Calu3 (cell line): ENCODE measurements around the gene NREP. TPM values are rescaled to one million over a fixed set of nuclear protein-coding genes. Genes with fewer than 3 reads are reported as not detected.

Experiments
- BruUV-seq: library from RNA; stranded (reverse); fragments of 400-500 nt; replicated peaks from 2 replicates; lab custom pipeline; 2021; lab: Mats Ljungman, UMichigan
- CTCF ChIA-PET: fragments of 300-600 bp; sonication (Branson Sonifier 250); formaldehyde crosslinking; loops from one replicate; lab custom pipeline; 2022; ENCODE audit warnings: antibody characterized with exemption; lab: Charles Lee
- DNase-seq: peaks from one replicate; pipeline ENCODE4 v3.0.0; 2022
- H3K27ac Mint-ChIP-seq: one replicate; pipeline ENCODE4 v1.8.0; 2022; ENCODE audit warnings: mixed read lengths; ENCODE audit not compliant: unreplicated experiment
- H3K27me3 Mint-ChIP-seq: one replicate; pipeline ENCODE4 v1.8.0; 2022; ENCODE audit warnings: mixed read lengths; ENCODE audit not compliant: unreplicated experiment
- H3K36me3 Mint-ChIP-seq: one replicate; pipeline ENCODE4 v1.8.0; 2022; ENCODE audit warnings: mild to moderate bottlenecking, moderate library complexity, mixed read lengths; ENCODE audit not compliant: insufficient read depth, unreplicated experiment
- H3K4me1 Mint-ChIP-seq: one replicate; pipeline ENCODE4 v1.8.0; 2022; ENCODE audit warnings: mild to moderate bottlenecking, low read depth, mixed read lengths; ENCODE audit not compliant: unreplicated experiment
- H3K4me3 Mint-ChIP-seq: one replicate; pipeline ENCODE4 v1.8.0; 2022; ENCODE audit warnings: mild to moderate bottlenecking, low read depth, moderate library complexity, mixed read lengths; ENCODE audit not compliant: unreplicated experiment
- H3K9me3 Mint-ChIP-seq: one replicate; pipeline ENCODE4 v1.8.0; 2022; ENCODE audit warnings: low read depth, mixed read lengths; ENCODE audit not compliant: unreplicated experiment
- intact Hi-C: fragments of 100-400 bp; cut with micrococcal nuclease; formaldehyde crosslinking; loops from one replicate; pipeline ENCODE4 v1.10.0; 2022; ENCODE audit not compliant: unreplicated experiment
- total RNA-seq: library from RNA; stranded (reverse); gene quantifications from 2 replicates; pipeline ENCODE4 v1.2.3, GENCODE V29; 2022
- TF ChIP-seq, protein P1 (sequence below): fragments of 200-600 bp; IDR thresholded peaks from one replicate; pipeline ENCODE4 v1.8.0; 2022; ENCODE audit warnings: antibody characterized with exemption; ENCODE audit not compliant: unreplicated experiment

The NREP gene
- total RNA-seq, 1 experiment from 2014 or later, result 24.6 TPM

DNA sequence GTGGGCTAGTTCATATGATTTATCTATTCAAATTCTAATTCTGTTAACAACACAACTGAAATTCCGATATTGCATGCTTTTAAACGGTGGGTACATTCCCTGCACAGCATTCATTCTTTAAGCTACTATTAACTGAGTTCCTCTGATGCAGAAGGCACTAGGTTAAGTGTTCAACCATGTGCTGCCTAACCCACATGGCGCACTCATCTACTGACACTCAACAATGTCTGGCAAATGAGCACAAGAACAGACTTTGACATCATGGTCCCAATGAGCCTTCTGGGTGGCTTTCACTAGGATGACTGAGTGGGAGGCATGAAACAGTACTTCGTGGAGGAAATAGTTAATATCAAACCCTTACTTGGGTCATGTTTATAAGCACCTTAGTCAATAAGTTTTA is 10.2 kb downstream of the NREP start:
- Mint-ChIP-seq H3K9me3 (no peaks in the 10 kb centered on the region), H3K4me3 (no peak overlapping the region), H3K4me1 (peaks cover 23% of the 10 kb centered on the region), H3K36me3 (no peaks in the 10 kb centered on the region), H3K27me3 (no peaks in the 10 kb centered on the region), H3K27ac (no peak overlapping the region)
- CTCF ChIA-PET, result interaction anchor here (1.0 kb wide), 1 partner anchor 29 kb away, joined by 3 read pairs; no protein-coding TSS in a partner anchor
- no TSS peak for BruUV-seq
- DNase-seq, result no peak
- TF ChIP-seq, protein P1, sequence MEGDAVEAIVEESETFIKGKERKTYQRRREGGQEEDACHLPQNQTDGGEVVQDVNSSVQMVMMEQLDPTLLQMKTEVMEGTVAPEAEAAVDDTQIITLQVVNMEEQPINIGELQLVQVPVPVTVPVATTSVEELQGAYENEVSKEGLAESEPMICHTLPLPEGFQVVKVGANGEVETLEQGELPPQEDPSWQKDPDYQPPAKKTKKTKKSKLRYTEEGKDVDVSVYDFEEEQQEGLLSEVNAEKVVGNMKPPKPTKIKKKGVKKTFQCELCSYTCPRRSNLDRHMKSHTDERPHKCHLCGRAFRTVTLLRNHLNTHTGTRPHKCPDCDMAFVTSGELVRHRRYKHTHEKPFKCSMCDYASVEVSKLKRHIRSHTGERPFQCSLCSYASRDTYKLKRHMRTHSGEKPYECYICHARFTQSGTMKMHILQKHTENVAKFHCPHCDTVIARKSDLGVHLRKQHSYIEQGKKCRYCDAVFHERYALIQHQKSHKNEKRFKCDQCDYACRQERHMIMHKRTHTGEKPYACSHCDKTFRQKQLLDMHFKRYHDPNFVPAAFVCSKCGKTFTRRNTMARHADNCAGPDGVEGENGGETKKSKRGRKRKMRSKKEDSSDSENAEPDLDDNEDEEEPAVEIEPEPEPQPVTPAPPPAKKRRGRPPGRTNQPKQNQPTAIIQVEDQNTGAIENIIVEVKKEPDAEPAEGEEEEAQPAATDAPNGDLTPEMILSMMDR, result no peak
- intact Hi-C loops, result no loop called here

DNA sequence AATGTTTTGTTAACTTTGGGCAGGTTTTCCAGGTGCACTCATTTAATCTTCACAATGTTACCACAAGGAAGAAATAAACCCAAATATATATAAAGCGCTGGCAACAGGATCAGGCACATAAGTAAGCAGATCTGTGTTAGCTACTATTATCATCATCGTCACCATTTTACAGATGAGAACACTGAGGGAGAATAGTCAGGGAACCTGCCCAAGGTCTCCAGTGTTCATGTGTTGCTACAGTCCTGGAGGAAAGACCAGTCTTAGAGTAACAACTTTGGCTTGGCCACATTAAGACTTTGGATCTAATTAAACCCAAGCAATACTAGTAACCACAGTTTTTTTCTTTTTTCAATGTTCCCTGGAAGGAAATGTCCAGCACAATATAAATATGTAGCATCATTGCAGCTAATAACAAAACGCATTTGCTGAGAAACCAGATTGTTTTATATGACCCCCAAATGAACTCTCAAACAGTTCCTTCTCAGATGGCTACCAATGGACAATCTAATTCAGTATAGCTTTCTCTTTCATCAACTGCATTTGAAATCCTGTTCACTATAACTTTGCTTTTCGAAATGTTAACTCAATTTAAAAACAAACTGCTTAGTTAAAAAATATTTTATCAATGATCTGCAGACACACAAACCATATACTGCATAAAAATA is 11.8 kb downstream of the NREP start:
- BruUV-seq, result no TSS peak
- Mint-ChIP-seq H3K27ac (no peak overlapping the region), H3K36me3 (no peaks in the 10 kb centered on the region), H3K9me3 (no peaks in the 10 kb centered on the region), H3K4me1 (peaks cover 24% of the 10 kb centered on the region), H3K4me3 (no peak overlapping the region), H3K27me3 (no peaks in the 10 kb centered on the region)
- intact Hi-C loops, result no loop called here
- DNase-seq, result no peak
- TF ChIP-seq, protein P1, result no peak
- CTCF ChIA-PET, result interaction anchor here (0.5 kb wide), 1 partner anchor 55 kb away, joined by 3 read pairs; no protein-coding TSS in a partner anchor

DNA sequence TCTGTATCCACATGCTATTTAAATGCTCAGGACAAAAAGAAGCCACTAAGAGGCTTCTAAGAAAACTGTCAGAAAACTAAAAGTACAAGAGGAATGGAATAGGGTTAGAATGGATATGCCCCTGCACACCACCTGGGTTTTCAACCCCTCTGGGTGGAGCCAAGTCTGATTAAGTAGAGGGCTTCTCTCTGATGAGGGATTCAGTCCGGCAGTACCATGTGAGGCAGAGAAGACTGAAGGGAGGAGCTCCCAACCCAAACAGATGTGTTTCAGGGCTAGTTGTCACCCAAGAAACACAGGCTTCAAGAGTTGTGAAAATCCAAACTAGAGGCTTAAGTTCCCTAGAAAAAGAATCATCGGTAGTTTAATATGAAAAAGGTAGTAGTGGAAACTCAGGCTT is 12.5 kb downstream of the NREP start:
- H3K4me3 Mint-ChIP-seq, result no peak overlapping the region
- peaks cover 24% of the 10 kb centered on the region for H3K4me1 Mint-ChIP-seq
- no peak overlapping the region for H3K27ac Mint-ChIP-seq
- DNase-seq, result no peak
- BruUV-seq, result no TSS peak
- H3K27me3 Mint-ChIP-seq, result no peaks in the 10 kb centered on the region
- TF ChIP-seq, protein P1, result no peak
- H3K9me3 Mint-ChIP-seq, result no peaks in the 10 kb centered on the region
- CTCF ChIA-PET, result interaction anchor here (0.5 kb wide), 1 partner anchor 56 kb away, joined by 3 read pairs; no protein-coding TSS in a partner anchor
- H3K36me3 Mint-ChIP-seq, result no peaks in the 10 kb centered on the region
- intact Hi-C loops, result no loop called here

DNA sequence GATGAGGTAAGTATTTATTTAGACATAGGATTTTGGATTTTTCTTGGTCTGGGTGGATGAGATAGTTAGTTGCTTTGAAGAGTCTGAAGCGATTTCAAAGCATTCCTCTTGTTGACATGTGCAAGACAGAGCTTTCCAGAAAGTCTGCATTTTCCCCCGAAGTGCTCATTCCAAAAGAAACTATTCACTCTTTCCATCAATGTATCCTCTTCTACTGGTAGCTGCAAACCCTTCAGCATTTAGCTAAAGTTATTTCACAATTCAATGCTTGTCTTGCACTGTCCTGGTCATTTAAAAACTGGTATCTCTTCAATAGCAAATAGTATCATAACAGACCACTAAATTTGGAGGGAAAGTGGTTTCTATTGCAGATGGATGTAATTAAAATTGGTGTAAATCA is 13.0 kb downstream of the NREP start:
- no peaks in the 10 kb centered on the region for H3K9me3 Mint-ChIP-seq
- BruUV-seq, result no TSS peak
- CTCF ChIA-PET, result no interaction called here
- no peaks in the 10 kb centered on the region for H3K36me3 Mint-ChIP-seq
- no peaks in the 10 kb centered on the region for H3K27me3 Mint-ChIP-seq
- H3K4me3 Mint-ChIP-seq, result no peak overlapping the region
- intact Hi-C loops, result no loop called here
- H3K4me1 Mint-ChIP-seq, result peaks cover 24% of the 10 kb centered on the region
- TF ChIP-seq, protein P1, result no peak
- DNase-seq, result no peak
- H3K27ac Mint-ChIP-seq, result no peak overlapping the region
